D721Med (cell line): Measurements from ENCODE around the gene CEBPA.

Experiments used
- DNase-seq: peaks from one replicate; pipeline ENCODE4 v3.0.0; 2011; ENCODE audit warnings: low spot score; ENCODE audit not compliant: insufficient read length
- FAIRE-seq: peaks from 2 replicates; lab custom pipeline; 2011; peaks lifted over from hg19 to GRCh38; lab: Jason Lieb, UNC
- CTCF ChIP-seq: IDR thresholded peaks from 2 replicates; pipeline ENCODE4 v1.5.1; 2012; ENCODE audit warnings: mild to moderate bottlenecking, control low read depth; ENCODE audit not compliant: insufficient read depth; ENCODE audit errors: missing control alignments

Gene CEBPA

GRCh38 chr19:33279430-33280350, 22.6 kb downstream of the CEBPA start:
- TF ChIP-seq CTCF = no peak
- DNase-seq (no peak), FAIRE-seq (no peak)

- no peak for TF ChIP-seq CTCF
- FAIRE-seq (no peak), DNase-seq (no peak)
These were observed 23.7 kb downstream of the CEBPA start for GRCh38 chr19:33278403-33279269.

GRCh38 chr19:33278023-33278402, 24.3 kb downstream of the CEBPA start:
- no peak for TF ChIP-seq CTCF
- no peak for FAIRE-seq
- DNase-seq = no peak

GRCh38 chr19:33277434-33277833, 24.9 kb downstream of the CEBPA start:
- FAIRE-seq (no peak), DNase-seq (no peak)
- no peak for TF ChIP-seq CTCF

GRCh38 chr19:33275933-33276619, 26.3 kb downstream of the CEBPA start:
- DNase-seq (no peak), FAIRE-seq (no peak)
- no peak for TF ChIP-seq CTCF

GRCh38 chr19:33275559-33275932, 26.8 kb downstream of the CEBPA start:
- DNase-seq (no peak), FAIRE-seq (no peak)
- TF ChIP-seq CTCF = no peak
